HCT116 (cell line): ENCODE measurements around the gene MARCHF6.

ENCODE experiments used
- CBX3 ChIP-seq: IDR thresholded peaks from 2 replicates; pipeline ENCODE4 v1.6.1; 2012; ENCODE audit warnings: low read depth
- CTCF ChIP-seq, 3 experiments: fragments of 200-600 bp in 1 of 3; sonication (generic) in 1 of 3; IDR thresholded peaks in 2 of 3; conservative IDR thresholded peaks in 1 of 3; 2 replicates each; pipeline ENCODE4 v1.5.1; 2012 to 2017; ENCODE audit warnings: low read depth in 2 of 3, low read length in 2 of 3, antibody characterized with exemption in 1 of 3, borderline replicate concordance in 1 of 3, control low read depth in 1 of 3, mild to moderate bottlenecking in 1 of 3, mixed read lengths in 1 of 3, mixed run types in 1 of 3, moderate library complexity in 1 of 3; ENCODE audit not compliant: insufficient read depth in 1 of 3
- EGR1 ChIP-seq: IDR thresholded peaks from 2 replicates; pipeline ENCODE4 v1.6.1; 2012; ENCODE audit warnings: low read depth
- JUND ChIP-seq: IDR thresholded peaks from 2 replicates; pipeline ENCODE4 v1.6.1; 2012
- POLR2A ChIP-seq: IDR thresholded peaks from 2 replicates; pipeline ENCODE4 v1.7.0; 2011; ENCODE audit warnings: borderline replicate concordance; ENCODE audit not compliant: insufficient read depth, insufficient read length; ENCODE audit errors: extremely low read depth
- RAD21 ChIP-seq: IDR thresholded peaks from 2 replicates; pipeline ENCODE4 v1.6.1; 2012; ENCODE audit warnings: low read depth, mild to moderate bottlenecking
- ZBTB33 ChIP-seq: IDR thresholded peaks from 2 replicates; pipeline ENCODE4 v1.6.1; 2011; ENCODE audit warnings: mild to moderate bottlenecking, low read length, moderate library complexity; ENCODE audit not compliant: insufficient replicate concordance; ENCODE audit errors: extremely low read depth

DNA sequence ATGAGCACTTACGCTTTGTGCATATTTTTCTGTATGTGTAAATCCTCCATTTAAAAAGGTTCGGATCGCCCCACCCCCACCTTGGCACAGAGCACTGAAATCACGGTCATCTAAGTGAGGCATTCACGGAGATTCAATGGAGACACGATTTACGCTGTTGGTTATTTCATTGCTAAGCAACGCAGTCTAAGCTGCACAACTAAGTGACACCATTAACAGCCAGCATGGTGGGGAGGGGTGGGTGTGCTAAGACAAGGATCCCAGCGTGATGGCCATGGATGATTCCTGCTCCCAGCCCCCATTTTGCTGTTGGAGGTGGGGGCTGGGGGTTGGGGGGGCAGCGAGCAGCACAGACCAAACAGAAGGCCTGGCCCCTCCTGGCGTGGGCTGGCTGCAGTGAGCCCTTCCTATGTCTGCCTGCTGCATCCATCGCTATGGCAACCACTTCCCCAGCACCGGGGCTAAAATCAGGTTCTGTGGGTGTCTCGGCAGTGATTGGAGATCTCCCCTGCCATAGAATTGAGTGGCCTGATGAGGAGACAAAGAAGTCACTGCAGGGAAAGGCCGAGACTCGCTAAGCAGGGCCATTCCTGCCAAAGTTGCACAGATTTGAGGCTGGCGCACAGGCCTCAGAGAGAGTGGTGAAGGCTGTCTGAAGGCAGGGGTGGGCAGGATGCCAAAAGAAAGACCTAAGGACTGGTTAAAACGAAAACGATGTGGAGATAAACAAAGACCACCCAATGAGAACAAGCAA is 14.3 kb upstream of the MARCHF6 start:
- TF ChIP-seq JUND, result no peak
- no peak for TF ChIP-seq RAD21
- TF ChIP-seq ZBTB33, result no peak
- TF ChIP-seq CTCF (IDR thresholded peaks at IDR 0.05 in 2 of 3, conservative IDR thresholded peaks at IDR 0.05 in 1 of 3; ENCODE audit: borderline replicate concordance in 1 of 3, insufficient read depth in 1 of 3, low read depth in 2 of 3, low read length in 2 of 3), result no peak
- TF ChIP-seq CBX3, result no peak
- no peak for TF ChIP-seq POLR2A
- no peak for TF ChIP-seq EGR1
